CD4-positive, alpha-beta T cell (primary cell): ENCODE data around the gene DUSP2. TPM values are rescaled to one million over a fixed set of nuclear protein-coding genes. Genes with fewer than 3 reads are reported as not detected.

Experiments used
- ATAC-seq: fragments of 200-7000 bp; cut with Tn5 transposase; one replicate; pipeline ENCODE4 v1.10.0; 2022; ENCODE audit warnings: mild to moderate bottlenecking; ENCODE audit not compliant: poor library complexity
- CTCF ChIA-PET: fragments of 350-600 bp; sonication (Branson Sonifier 250); formaldehyde crosslinking; loops from one replicate; lab custom pipeline; 2021; ENCODE audit warnings: antibody characterized with exemption, inconsistent platforms; lab: Charles Lee
- POLR2A ChIA-PET: fragments of 350-600 bp; sonication (Branson Sonifier 250); formaldehyde crosslinking; loops from one replicate; lab custom pipeline; 2021; ENCODE audit warnings: antibody characterized with exemption, inconsistent platforms; lab: Charles Lee
- DNase-seq, 14 experiments: peaks; one replicate each; pipeline ENCODE4 v3.0.0-alpha.2; 2013 to 2020; ENCODE audit warnings: mixed read lengths in 2 of 14
- H3K27ac ChIP-seq, 2 donors: one replicate each; pipeline versions ENCODE4 v1.5.1 to v1.7.0; 2013; ENCODE audit warnings: low read length in 2 of 2, low read depth in 1 of 2, mild to moderate bottlenecking in 1 of 2
- H3K27me3 ChIP-seq, 2 experiments: 1 replicate in 1 of 2; 2 replicates in 1 of 2; pipeline versions ENCODE4 v1.6.1 to v1.7.0; 2013; ENCODE audit warnings: low read length in 2 of 2, control low read depth in 1 of 2, mild to moderate bottlenecking in 1 of 2, moderate library complexity in 1 of 2; ENCODE audit not compliant: insufficient read depth in 2 of 2, control insufficient read depth in 1 of 2
- H3K36me3 ChIP-seq: one replicate; pipeline ENCODE4 v1.6.1; 2013; ENCODE audit warnings: low read length, control low read depth; ENCODE audit not compliant: insufficient read depth
- H3K4me1 ChIP-seq: one replicate; pipeline ENCODE4 v1.6.1; 2013; ENCODE audit warnings: low read length, control low read depth; ENCODE audit not compliant: insufficient read depth
- H3K4me3 ChIP-seq: one replicate; pipeline ENCODE4 v1.5.1; 2013; ENCODE audit warnings: mild to moderate bottlenecking, low read length, moderate library complexity
- H3K9me3 ChIP-seq, 2 experiments: 1 replicate in 1 of 2; 2 replicates in 1 of 2; pipeline versions ENCODE4 v1.6.1 to v1.7.0; 2013; ENCODE audit warnings: low read length in 2 of 2, mild to moderate bottlenecking in 2 of 2, control low read depth in 1 of 2, moderate library complexity in 1 of 2; ENCODE audit not compliant: control insufficient read depth in 1 of 2, insufficient read depth in 1 of 2
- H3K27ac Mint-ChIP-seq: one replicate; pipeline ENCODE4 v1.8.0; 2020; ENCODE audit warnings: mixed read lengths
- H3K27me3 Mint-ChIP-seq: one replicate; pipeline ENCODE4 v1.8.0; 2021; ENCODE audit warnings: mixed read lengths
- H3K36me3 Mint-ChIP-seq: one replicate; pipeline ENCODE4 v1.8.0; 2021; ENCODE audit warnings: low read depth, mixed read lengths
- H3K4me1 Mint-ChIP-seq: one replicate; pipeline ENCODE4 v1.8.0; 2021; ENCODE audit warnings: low read depth, mixed read lengths
- H3K4me3 Mint-ChIP-seq: one replicate; pipeline ENCODE4 v1.8.0; 2020; ENCODE audit warnings: mild to moderate bottlenecking, mixed read lengths
- H3K9me3 Mint-ChIP-seq: one replicate; pipeline ENCODE4 v1.8.0; 2020; ENCODE audit warnings: mixed read lengths
- CTCF ChIP-seq: fragments of 200-600 bp; IDR thresholded peaks from one replicate; pipeline ENCODE4 v1.8.0; 2022; ENCODE audit warnings: antibody characterized with exemption, mild to moderate bottlenecking
- intact Hi-C, 2 experiments: fragments of 100-400 bp; cut with DNase I in 1 of 2; cut with micrococcal nuclease in 1 of 2; formaldehyde crosslinking; loops; one replicate each; pipeline versions ENCODE4 v1.15.1 to v1.9.0; 2023 to 2025; cut with DNase I, micrococcal nuclease
- total RNA-seq, 174 experiments: library from RNA in 2 of 174; stranded (reverse) in 2 of 174; gene quantifications; one replicate each; pipeline ENCODE4 v1.2.3 and lab custom pipeline; 2021 to 2026

DUSP2 gene
- total RNA-seq, 2 experiments from 2014 or later = 728 to 730 TPM

GRCh38 chr2:96128456-96128855 lies 16.8 kb downstream of the DUSP2 start:
- H3K9me3 Mint-ChIP-seq = no peaks in the 10 kb centered on the region
- no peak for DNase-seq
- POLR2A ChIA-PET = no interaction called here
- Histone ChIP-seq H3K27me3 (no peaks in the 10 kb centered on the region), H3K36me3 (peaks cover 2% of the 10 kb centered on the region), H3K4me3 (no peak overlapping the region), H3K9me3 (no peaks in the 10 kb centered on the region), H3K4me1 (peaks cover 7% of the 10 kb centered on the region), H3K27ac (no peak overlapping the region)
- H3K27ac Mint-ChIP-seq = no peak overlapping the region
- CTCF ChIA-PET = no interaction called here
- peaks cover 39% of the 10 kb centered on the region for H3K36me3 Mint-ChIP-seq
- H3K27me3 Mint-ChIP-seq = no peaks in the 10 kb centered on the region
- ATAC-seq = no peak
- no peak overlapping the region for H3K4me3 Mint-ChIP-seq
- no peaks in the 10 kb centered on the region for H3K4me1 Mint-ChIP-seq
- TF ChIP-seq CTCF = no peak
- intact Hi-C loops = no loop called here

- Mint-ChIP-seq H3K27ac (no peak overlapping the region), H3K36me3 (peaks cover 29% of the 10 kb centered on the region), H3K4me3 (no peak overlapping the region), H3K4me1 (no peaks in the 10 kb centered on the region), H3K9me3 (no peaks in the 10 kb centered on the region), H3K27me3 (peaks cover 21% of the 10 kb centered on the region)
- H3K9me3 ChIP-seq = no peaks in the 10 kb centered on the region
- no peak for DNase-seq
- no peaks in the 10 kb centered on the region for H3K36me3 ChIP-seq
- ChIA-PET CTCF (no interaction called here), POLR2A (no interaction called here)
- H3K27me3 ChIP-seq = peaks cover 10 to 13% of the 10 kb centered on the region in 2 experiments
- no peak overlapping the region for H3K27ac ChIP-seq
- ATAC-seq = no peak
- no peaks in the 10 kb centered on the region for H3K4me1 ChIP-seq
- intact Hi-C loops = no loop called here
- no peak overlapping the region for H3K4me3 ChIP-seq
- no peak for TF ChIP-seq CTCF
Observed at GRCh38 chr2:96124406-96125265, 20.6 kb downstream of the DUSP2 start.

DNA sequence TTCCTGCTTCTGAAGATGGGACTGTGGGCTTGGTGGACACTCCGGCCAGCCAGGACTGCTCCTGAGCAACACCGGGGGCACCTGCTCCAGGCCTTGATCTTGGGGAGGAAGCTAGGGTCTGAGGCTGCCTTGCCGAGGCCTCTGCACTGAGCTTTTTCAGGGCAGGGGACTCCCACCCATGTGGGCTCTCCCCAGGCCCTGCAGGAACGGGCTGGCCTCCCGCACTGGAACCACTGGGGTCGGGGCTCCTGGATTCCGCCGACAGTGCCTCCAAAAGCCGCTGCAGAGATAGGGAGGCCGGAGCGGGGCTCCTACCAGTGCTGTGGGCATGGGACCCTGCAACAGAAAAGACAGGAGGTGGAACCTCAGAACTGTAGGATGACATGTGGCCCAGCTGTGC lies 21.3 kb downstream of the DUSP2 start:
- Mint-ChIP-seq H3K4me3 (no peak overlapping the region), H3K36me3 (peaks cover 25% of the 10 kb centered on the region), H3K27me3 (peaks cover 28% of the 10 kb centered on the region), H3K27ac (no peak overlapping the region), H3K9me3 (no peaks in the 10 kb centered on the region), H3K4me1 (no peaks in the 10 kb centered on the region)
- H3K4me3 ChIP-seq = no peak overlapping the region
- TF ChIP-seq CTCF = no peak
- H3K27ac ChIP-seq = no peak overlapping the region
- ChIA-PET POLR2A (no interaction called here), CTCF (no interaction called here)
- H3K27me3 ChIP-seq = peaks cover 12 to 17% of the 10 kb centered on the region in 2 experiments
- DNase-seq (no peak), ATAC-seq (no peak)
- intact Hi-C loops = no loop called here
- no peaks in the 10 kb centered on the region for H3K4me1 ChIP-seq
- no peaks in the 10 kb centered on the region for H3K36me3 ChIP-seq
- no peaks in the 10 kb centered on the region for H3K9me3 ChIP-seq
